GM13977 (cell line): ENCODE data around the gene CTBP2.

Source experiments
- DNase-seq: peaks from one replicate; pipeline ENCODE4 v3.0.0; 2012; ENCODE audit warnings: low spot score
- in situ Hi-C: fragments of 300-500 bp; cut with MboI; formaldehyde crosslinking; loops from one replicate; pipeline ENCODE4 v1.12.0; 2022; ENCODE audit warnings: low sequenced_read_pairs, low pct_unique_long_range_greater_than_20kb, mixed read lengths, inconsistent platforms; ENCODE audit not compliant: unreplicated experiment
- TF ChIP-seq, protein P1 (sequence below): IDR thresholded peaks from 2 replicates; pipeline ENCODE4 v1.5.1; 2012; ENCODE audit warnings: mild to moderate bottlenecking, control low read depth; ENCODE audit not compliant: insufficient read depth; ENCODE audit errors: extremely low read depth, missing control alignments

CTBP2 gene

DNA sequence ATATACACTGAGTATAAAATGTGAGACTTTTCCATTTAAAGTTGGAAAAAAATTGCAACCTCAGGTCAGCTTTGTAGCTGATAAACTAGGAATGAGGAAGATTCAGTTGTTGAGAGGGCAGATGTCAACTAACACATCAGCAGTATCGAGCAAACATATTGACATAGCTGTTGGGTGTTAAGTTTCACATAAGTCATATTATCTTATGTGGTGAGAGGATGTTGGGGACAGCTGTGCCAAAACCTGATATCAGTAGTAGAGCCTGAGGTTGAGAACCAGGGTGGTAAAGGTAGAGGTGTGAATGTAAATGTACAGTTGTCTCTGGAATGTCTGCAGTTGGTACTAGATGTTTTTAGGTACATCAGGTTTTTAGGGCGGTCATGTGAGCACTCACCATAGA is 213.4 kb downstream of the CTBP2 start:
- no peak for DNase-seq
- in situ Hi-C loops: no loop called here
- TF ChIP-seq, protein P1, sequence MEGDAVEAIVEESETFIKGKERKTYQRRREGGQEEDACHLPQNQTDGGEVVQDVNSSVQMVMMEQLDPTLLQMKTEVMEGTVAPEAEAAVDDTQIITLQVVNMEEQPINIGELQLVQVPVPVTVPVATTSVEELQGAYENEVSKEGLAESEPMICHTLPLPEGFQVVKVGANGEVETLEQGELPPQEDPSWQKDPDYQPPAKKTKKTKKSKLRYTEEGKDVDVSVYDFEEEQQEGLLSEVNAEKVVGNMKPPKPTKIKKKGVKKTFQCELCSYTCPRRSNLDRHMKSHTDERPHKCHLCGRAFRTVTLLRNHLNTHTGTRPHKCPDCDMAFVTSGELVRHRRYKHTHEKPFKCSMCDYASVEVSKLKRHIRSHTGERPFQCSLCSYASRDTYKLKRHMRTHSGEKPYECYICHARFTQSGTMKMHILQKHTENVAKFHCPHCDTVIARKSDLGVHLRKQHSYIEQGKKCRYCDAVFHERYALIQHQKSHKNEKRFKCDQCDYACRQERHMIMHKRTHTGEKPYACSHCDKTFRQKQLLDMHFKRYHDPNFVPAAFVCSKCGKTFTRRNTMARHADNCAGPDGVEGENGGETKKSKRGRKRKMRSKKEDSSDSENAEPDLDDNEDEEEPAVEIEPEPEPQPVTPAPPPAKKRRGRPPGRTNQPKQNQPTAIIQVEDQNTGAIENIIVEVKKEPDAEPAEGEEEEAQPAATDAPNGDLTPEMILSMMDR: no peak

DNA sequence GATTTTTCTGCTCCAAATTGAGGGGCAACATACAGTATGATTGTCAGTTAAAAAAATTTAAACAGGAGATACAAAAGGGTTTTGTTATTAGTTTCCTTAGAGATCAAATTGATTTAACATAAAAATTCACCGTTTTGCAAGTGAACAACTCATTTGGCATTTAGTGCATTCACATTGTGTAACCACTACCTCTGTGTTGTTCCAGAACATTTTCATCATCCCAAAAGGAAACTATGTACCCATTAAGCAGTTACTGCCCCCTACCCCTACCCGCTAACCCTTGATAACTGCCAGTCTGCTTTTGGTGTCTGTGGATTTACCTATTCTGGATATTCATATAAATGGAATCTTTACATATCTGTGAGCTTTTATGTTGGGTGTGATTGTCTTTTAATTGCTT is 215.4 kb downstream of the CTBP2 start:
- TF ChIP-seq, protein P1: no peak
- in situ Hi-C loops: no loop called here
- no peak for DNase-seq

GRCh38 chr10:124943301-124944092 is 216.9 kb downstream of the CTBP2 start:
- no peak for DNase-seq
- in situ Hi-C loops: no loop called here
- TF ChIP-seq, protein P1: no peak

DNA sequence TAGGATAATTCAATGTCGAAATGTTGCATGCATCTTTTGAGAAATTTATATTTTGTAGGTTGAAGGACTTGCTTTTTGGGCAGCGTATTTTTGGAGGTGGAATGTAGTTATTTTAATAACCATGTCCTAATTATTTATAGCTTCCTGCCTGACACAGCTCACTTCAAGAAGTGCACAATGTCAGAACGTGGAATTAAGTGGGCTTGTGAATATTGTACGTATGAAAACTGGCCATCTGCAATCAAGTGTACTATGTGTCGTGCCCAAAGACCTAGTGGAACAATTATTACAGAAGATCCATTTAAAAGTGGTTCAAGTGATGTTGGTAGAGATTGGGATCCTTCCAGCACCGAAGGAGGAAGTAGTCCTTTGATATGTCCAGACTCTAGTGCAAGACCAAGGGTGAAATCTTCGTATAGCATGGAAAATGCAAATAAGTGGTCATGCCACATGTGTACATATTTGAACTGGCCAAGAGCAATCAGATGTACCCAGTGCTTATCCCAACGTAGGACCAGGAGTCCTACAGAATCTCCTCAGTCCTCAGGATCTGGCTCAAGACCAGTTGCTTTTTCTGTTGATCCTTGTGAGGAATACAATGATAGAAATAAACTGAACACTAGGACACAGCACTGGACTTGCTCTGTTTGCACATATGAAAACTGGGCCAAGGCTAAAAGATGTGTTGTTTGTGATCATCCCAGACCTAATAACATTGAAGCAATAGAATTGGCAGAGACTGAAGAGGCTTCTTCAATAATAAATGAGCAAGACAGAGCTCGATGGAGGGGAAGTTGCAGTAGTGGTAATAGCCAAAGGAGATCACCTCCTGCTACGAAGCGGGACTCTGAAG is 217.8 kb downstream of the CTBP2 start:
- DNase-seq: no peak
- in situ Hi-C loops: no loop called here
- TF ChIP-seq, protein P1: no peak

- no peak for DNase-seq
- TF ChIP-seq, protein P1: no peak
- in situ Hi-C loops: no loop called here
These were observed 218.5 kb downstream of the CTBP2 start, which contains the start of gene ZRANB1 for GRCh38 chr10:124941823-124942222. Gene ZRANB1, plus strand, starts transcription at chr10:124942123. Its CDS starts 371 bp downstream, at chr10:124942494.

GRCh38 chr10:124939290-124939689 is 221.1 kb downstream of the CTBP2 start:
- in situ Hi-C loops: no loop called here
- no peak for DNase-seq
- TF ChIP-seq, protein P1: no peak
